Tibial nerve (tissue), 4 donors: ENCODE measurements around the gene KATNB1.

Source experiments
- CTCF ChIP-seq, 5 experiments: fragments of 200-600 bp in 3 of 5; fragments of 450-650 bp in 2 of 5; sonication (generic) in 3 of 5; IDR thresholded peaks; one replicate each; pipeline ENCODE4 v1.5.1; 2016 to 2019; ENCODE audit warnings: antibody characterized with exemption in 5 of 5, mild to moderate bottlenecking in 3 of 5, moderate library complexity in 2 of 5
- EP300 ChIP-seq, 2 donors: sonication (generic); formaldehyde crosslinking; IDR thresholded peaks; one replicate each; pipeline ENCODE4 v1.6.1; 2017; ENCODE audit warnings: antibody characterized with exemption in 2 of 2, mild to moderate bottlenecking in 1 of 2
- POLR2A ChIP-seq, 2 donors: fragments of 450-650 bp; IDR thresholded peaks; one replicate each; pipeline ENCODE4 v1.6.1; 2017; ENCODE audit warnings: antibody characterized with exemption in 2 of 2, mild to moderate bottlenecking in 2 of 2, moderate library complexity in 2 of 2

GRCh38 chr16:57724531-57724930 is 11.0 kb upstream of the KATNB1 start:
- TF ChIP-seq POLR2A (IDR thresholded peaks at IDR 0.05): no peak
- TF ChIP-seq EP300 (IDR thresholded peaks at IDR 0.05): no peak
- TF ChIP-seq CTCF (IDR thresholded peaks at IDR 0.05): no peak
